Fibroblast of pulmonary artery (primary cell): ENCODE results near the gene MRFAP1L1.

Experiments
- DNase-seq: peaks from one replicate; pipeline ENCODE4 v3.0.0-alpha.2; 2010; ENCODE audit warnings: low read depth
- H3K4me3 ChIP-seq: replicated peaks from 2 replicates; pipeline ENCODE4 v1.5.1; 2011; ENCODE audit warnings: low read depth, mild to moderate bottlenecking, control low read depth, low read length, moderate library complexity
- TF ChIP-seq, protein P1 (sequence below): IDR thresholded peaks from 2 replicates; pipeline ENCODE4 v1.5.1; 2011; ENCODE audit warnings: mild to moderate bottlenecking, control low read depth, low read length, inconsistent platforms; ENCODE audit errors: missing control alignments

MRFAP1L1 gene

DNA sequence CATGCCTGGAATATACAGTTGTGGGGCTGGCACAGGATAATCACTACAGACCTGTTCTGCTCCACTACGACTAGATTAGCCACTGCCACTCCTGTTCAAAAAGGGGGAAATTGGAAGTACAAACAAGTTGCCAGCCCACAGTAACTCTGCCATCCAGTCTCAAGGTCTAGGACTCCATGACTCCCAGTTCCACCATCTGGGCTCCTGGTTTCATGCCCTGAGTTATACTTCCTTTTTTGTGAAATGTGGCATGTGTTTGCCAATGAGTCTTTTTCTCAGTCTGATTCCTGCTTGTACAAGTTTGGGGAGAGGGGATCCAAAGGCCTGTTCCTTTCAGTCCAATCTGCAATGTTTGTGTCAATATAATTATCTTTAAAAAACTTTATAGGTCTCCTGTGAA lies 5.3 kb upstream of the MRFAP1L1 start:
- no peak overlapping the region for H3K4me3 ChIP-seq
- TF ChIP-seq, protein P1, sequence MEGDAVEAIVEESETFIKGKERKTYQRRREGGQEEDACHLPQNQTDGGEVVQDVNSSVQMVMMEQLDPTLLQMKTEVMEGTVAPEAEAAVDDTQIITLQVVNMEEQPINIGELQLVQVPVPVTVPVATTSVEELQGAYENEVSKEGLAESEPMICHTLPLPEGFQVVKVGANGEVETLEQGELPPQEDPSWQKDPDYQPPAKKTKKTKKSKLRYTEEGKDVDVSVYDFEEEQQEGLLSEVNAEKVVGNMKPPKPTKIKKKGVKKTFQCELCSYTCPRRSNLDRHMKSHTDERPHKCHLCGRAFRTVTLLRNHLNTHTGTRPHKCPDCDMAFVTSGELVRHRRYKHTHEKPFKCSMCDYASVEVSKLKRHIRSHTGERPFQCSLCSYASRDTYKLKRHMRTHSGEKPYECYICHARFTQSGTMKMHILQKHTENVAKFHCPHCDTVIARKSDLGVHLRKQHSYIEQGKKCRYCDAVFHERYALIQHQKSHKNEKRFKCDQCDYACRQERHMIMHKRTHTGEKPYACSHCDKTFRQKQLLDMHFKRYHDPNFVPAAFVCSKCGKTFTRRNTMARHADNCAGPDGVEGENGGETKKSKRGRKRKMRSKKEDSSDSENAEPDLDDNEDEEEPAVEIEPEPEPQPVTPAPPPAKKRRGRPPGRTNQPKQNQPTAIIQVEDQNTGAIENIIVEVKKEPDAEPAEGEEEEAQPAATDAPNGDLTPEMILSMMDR, result no peak
- DNase-seq, result no peak

DNA sequence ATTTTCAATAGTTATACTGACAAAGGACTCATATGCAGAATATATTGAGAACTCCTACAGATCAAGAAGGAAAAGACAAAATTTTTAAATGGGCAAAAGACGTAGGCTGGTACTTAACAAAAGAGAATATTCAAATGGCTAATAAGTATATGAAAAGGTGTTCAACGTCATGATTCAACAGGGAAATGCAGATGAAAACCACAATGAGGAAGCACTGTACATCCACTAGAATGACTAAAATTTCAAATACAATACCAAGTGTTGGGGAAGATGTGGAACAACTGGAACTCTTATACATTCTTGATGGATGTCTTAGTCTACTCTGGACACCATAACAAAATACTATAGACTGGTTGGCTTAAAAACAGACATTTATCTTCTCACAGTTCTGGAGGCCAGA lies 1.3 kb upstream of the MRFAP1L1 start:
- no peak for DNase-seq
- no peak overlapping the region for H3K4me3 ChIP-seq
- TF ChIP-seq, protein P1, result no peak

DNA sequence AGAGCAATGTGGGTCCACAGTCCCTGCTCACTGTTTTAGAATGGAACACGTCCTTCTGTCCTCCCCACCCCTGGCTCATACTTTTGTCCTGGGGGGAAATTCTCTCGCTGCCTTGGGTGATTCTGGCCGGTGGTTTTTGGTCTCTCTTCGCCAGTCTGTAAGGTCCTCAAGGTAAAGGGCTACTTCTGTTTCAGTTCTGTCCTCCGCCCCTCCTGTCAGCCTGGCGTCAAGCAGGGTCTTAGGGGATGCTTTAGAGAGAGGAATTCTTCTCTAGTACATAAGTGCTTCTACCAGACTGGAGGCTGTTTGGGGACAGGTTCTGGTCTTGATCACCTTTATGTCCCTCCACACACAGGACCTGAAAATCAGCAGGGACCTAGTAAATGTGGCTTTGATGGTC lies 617 bp upstream of the MRFAP1L1 start:
- H3K4me3 ChIP-seq, result peak overlapping the region; percentile 79
- DNase-seq, result no peak
- TF ChIP-seq, protein P1, result no peak

DNA sequence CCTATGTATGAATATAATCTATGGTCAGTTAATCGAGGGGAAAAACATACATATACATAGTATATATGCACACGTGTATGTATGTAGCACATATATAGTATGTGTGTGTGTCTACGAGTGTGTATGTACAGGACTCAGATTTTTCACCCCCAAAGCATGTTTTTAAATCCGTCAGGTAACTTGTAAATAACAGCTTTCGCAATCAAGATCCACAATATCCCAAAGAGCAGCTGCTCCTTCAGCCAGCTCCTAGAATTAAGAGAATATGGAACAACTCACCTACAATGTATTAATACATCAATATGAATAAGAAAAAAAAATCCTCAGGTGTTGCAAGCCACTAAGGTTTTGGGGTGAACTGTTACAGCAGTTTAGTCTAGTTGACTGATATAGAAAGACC lies 3.5 kb downstream of the MRFAP1L1 start:
- no peak overlapping the region for H3K4me3 ChIP-seq
- no peak for DNase-seq
- TF ChIP-seq, protein P1, result no peak

DNA sequence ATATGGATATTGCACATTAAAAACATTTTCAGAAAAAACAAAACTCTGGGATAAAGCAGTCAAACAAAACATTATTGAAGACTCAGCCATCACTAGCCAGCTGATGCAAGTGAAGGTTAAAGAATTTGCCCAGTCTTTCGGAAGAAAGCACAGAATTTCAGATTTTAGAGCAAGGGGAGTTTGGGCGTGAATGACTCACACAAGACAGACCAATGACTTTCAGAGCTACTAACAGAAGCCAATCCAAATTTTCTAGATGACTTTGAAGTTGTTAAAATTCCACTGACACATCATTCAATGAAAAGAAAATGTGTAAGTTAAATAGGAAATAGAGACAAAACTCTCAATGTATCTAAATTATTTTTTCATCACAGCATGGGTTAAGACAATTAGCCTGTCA lies 4.0 kb downstream of the MRFAP1L1 start:
- no peak for DNase-seq
- no peak overlapping the region for H3K4me3 ChIP-seq
- TF ChIP-seq, protein P1, result no peak

DNA sequence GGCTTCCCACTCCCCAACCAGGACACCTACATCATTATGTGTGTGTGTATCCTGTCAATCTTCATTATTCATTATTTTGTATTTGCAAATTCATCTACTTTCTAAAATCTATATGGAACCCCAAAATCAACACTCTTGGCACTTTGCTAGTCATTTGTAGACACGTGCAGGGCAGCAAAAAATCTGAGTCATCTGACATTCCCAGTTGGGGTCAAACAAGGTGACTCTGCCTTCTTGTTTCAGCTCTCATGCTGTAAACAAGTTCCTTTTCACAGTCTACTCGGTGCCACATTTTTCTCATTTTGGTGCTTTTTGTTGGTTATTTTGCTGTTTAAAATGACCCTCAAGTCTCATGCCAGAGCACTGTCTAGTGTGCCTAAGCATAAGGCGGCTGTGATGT lies 5.9 kb downstream of the MRFAP1L1 start:
- DNase-seq, result no peak
- TF ChIP-seq, protein P1, result no peak
- H3K4me3 ChIP-seq, result no peak overlapping the region

DNA sequence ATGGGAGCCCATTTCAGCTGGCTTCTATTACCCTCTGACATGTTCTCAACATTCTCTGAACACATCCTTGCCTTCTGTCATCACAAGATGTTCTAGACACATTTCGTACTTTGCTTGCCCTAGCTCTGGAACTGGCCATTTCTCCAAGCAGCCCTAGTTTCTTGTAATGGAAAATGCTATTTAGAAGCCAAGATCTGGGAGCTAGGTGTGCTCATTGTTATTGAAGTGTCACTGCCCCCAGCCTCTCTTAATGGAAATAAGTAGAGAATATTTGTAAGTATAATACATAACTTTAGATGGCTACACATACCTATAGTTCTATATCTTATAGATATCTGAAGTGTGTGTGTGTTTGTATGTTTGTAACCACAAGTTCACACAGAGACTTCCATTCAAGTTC lies 6.9 kb downstream of the MRFAP1L1 start:
- DNase-seq, result no peak
- H3K4me3 ChIP-seq, result no peak overlapping the region
- TF ChIP-seq, protein P1, result no peak
